Activated CD4-positive, CD25-positive, alpha-beta regulatory T cell treated with anti-CD3 and anti-CD28 coated beads, Interleukin-2, amount 50 U/mL, for 72 hours (primary cell): Measurements from ENCODE around the gene EEF1A1.
A peak's percentile ranks its signal among the peaks of the same experiment; 100 is the strongest.
"Not testable (repeated sequence)": the region's sequence is repeated elsewhere in the genome, so short reads cannot be mapped to it uniquely, and the experiment has no call there.

Source experiments
- DNase-seq: peaks from one replicate; pipeline ENCODE4 v3.0.0; 2021

EEF1A1 gene

DNA sequence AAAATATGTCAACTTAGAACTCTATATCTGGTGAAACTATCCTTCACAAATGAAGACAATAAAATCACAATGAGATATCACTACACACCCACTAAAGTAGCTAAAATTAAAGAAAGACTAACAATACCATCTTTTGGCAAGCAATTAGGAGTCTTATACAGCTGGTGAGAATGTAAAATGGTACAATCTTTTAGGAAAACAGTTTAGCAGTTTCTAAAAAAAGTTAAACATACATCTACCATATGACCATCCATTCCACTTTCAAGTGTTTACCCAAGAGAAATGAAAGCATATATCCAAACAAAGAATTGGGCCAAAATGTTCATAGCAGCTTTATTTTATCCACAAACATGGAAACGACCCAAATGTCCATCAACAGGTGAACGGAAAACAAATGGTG lies 13.8 kb upstream of the EEF1A1 start:
- no peak for DNase-seq

DNA sequence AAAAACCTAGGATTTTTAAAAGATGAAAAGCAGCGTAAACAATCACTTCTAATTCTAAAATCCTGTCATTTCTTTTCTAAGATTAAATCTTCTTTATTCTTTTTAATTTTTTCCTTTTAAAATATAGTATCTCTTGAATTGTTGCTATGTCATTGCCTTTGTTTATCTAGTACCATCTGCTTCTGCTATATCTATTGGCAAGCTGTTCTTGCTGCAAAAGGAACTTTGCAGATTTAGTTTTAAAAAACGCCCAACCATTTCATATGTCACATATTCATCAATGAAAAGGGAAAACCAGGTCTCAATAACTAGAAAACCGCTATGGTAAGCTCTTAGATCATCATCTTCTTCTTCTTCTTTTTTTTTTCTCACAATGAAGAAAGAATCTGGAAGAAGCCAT lies 11.5 kb upstream of the EEF1A1 start:
- DNase-seq = no peak

DNA sequence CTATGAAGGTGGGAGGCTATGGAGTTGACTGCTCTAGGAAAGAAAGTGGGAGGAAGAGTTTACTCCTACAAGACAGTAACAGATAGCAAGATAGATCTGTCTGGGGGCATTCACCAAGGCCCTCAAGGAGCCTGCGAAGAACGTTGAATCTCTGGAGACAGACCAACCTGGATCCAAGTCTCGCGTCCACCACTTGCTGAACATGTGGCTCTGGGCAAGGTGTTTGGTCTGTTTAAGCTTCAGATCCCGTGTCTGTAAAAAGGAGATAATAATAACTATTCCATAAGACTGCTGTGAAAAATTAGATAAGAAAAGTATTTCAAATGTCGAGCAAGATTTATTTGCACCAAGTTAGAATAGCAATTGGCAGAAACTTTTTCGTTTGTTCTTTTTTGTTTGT lies 8.1 kb upstream of the EEF1A1 start:
- no peak for DNase-seq

DNA sequence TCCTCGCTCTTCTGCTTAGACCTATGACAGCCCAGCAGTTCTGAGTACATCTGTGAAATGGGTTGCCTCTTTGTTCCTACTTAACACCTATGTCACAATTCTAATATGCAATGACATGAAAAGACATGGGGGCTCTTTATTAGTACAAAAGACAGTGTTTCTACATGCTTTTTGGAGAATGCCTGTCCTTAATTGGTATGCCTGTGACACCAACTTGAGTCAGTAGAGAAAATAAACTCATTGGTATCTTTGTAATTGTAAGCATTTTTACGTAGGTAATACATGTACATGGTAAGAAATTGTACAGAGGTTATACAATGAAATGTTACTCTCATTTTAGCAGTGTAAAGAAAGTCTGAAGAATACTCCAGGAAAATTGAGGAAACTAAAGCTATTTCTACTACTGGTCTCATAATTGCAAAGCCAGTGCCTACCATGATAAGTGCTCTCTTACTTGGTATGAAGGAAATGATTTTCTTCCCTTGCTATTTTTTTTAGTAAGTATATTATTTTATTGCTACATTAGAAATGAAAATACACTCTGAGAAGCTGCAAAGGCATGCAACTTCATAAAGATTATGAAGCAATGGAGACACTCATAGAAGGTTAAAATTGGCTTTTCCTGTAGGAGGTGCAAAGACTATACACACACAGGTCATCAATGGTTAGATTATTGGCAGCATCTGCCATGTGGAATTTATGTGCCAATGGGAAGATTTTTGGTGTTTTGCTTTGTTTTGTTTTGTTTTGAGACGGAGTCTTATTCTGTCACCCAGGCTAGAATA lies 4.9 kb upstream of the EEF1A1 start:
- DNase-seq = no peak

DNA sequence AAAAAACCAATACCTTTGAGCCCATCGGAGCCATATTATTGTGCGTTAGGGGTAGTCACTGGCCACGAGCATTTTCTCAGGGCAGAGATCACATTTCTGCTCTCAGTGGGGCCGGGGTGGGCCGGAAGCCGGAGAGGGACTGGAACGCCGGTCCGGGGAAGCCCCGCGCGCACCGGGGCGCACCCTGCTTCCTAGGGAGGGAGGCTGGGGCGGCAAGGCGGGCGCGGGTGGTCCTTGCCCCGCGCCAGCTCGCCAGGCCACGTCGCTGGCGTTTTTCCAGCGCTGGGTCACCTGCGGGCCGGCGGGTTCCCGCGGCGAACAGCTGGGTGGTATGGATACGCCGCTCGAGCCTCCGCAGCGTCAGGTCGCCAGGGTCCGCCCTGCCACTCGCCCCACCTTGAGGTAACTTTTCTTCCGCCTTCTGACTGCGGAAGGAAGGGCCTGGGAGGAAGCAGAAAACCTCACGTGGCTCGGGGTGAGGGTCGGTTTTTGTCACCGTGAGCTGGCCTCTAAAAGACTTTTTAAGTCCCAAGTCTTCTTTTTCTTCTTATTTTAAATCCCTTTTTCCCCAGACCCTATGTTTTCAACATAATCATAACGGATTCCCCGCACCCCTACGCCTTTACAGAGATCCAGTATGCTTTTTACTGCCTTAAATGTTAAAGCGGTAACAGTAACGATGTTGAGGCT lies 2.7 kb upstream of the EEF1A1 start:
- DNase-seq = peak; percentile 81

DNA sequence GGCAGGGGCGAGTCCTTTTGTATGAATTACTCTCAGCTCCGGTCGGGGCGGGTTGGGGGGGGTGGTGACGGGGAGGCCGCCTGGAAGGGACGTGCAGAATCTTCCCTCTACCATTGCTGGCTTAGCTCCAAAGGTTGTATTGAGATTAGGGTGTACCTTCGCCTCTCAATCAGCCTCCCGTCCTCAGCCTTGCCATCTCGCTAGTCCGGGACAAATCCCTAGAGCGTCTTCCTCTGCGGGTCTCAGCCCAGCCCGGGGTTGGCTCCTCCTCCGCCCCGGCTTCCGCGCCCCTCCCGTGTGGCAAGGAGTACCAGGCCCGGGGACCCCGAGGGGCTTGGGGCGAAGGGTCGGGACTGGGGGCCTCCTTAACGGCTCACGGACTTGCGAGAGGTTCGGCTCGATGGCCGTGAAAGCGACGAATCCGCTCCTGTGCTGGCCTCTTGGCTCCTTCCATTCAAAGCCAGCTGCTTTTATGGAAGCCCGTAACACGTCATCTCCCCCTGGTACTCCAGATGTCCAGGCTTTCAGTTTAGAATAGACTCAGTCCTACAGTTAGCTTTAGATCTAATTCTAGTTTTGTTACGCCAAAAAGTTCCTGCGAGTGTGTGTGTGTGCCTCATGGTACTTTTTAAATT lies 636 bp upstream of the EEF1A1 start:
- no peak for DNase-seq

DNA sequence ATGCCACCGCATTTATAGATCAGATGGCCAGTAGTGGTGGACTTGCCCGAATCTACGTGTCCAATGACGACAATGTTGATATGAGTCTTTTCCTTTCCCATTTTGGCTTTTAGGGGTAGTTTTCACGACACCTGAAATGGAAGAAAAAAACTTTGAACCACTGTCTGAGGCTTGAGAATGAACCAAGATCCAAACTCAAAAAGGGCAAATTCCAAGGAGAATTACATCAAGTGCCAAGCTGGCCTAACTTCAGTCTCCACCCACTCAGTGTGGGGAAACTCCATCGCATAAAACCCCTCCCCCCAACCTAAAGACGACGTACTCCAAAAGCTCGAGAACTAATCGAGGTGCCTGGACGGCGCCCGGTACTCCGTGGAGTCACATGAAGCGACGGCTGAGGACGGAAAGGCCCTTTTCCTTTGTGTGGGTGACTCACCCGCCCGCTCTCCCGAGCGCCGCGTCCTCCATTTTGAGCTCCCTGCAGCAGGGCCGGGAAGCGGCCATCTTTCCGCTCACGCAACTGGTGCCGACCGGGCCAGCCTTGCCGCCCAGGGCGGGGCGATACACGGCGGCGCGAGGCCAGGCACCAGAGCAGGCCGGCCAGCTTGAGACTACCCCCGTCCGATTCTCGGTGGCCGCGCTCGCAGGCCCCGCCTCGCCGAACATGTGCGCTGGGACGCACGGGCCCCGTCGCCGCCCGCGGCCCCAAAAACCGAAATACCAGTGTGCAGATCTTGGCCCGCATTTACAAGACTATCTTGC lies 725 bp downstream of the EEF1A1 start:
- DNase-seq = peak; percentile 81

DNA sequence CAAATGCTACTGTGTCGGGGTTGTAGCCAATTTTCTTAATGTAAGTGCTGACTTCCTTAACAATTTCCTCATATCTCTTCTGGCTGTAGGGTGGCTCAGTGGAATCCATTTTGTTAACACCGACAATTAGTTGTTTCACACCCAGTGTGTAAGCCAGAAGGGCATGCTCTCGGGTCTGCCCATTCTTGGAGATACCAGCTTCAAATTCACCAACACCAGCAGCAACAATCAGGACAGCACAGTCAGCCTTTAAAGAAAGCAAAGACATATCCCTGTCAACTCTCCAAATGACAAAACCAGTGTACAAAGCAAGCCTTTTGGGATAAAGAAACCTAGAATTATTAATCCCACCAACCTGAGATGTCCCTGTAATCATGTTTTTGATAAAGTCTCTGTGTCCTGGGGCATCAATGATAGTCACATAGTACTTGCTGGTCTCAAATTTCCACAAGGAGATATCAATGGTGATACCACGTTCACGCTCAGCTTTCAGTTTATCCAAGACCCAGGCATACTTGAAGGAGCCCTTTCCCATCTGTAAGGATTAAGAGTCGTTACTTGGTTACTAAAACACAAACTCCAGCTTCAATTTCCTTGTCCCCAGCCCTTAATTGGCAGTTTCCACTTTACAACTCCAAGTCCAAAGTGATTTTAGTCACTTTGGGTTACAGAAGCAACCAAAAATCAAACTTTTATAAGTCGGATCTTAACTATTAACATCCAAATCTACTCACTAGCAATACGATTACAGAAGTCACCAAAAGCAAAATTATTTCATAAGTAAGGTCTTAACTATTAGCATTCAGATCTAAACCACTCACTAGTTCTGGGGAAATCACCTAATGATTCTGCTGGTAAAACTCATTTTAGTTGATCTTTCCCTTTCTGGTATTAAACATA lies 1.6 kb downstream of the EEF1A1 start:
- DNase-seq = not testable (repeated sequence)

DNA sequence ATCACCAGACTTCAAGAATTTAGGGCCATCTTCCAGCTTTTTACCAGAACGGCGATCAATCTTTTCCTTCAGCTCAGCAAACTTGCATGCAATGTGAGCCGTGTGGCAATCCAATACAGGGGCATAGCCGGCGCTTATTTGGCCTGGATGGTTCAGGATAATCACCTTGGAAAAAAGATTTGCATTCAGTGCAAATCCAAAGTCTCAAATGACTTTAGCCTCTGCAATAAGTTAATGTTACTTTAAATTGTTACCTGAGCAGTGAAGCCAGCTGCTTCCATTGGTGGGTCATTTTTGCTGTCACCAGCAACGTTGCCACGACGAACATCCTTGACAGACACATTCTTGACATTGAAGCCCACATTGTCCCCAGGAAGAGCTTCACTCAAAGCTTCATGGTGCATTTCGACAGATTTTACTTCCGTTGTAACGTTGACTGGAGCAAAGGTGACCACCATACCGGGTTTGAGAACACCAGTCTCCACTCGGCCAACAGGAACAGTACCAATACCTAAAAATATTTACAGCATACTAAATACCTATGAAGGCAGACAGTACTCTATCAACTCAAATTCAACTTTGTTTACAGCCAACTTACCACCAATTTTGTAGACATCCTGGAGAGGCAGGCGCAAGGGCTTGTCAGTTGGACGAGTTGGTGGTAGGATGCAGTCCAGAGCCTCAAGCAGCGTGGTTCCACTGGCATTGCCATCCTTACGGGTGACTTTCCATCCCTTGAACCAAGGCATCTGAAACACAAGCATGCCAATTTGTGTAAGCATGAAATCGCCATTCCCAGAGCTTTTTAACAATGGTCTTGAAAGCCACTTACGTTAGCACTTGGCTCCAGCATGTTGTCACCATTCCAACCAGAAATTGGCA lies 2.5 kb downstream of the EEF1A1 start:
- not testable (repeated sequence) for DNase-seq

DNA sequence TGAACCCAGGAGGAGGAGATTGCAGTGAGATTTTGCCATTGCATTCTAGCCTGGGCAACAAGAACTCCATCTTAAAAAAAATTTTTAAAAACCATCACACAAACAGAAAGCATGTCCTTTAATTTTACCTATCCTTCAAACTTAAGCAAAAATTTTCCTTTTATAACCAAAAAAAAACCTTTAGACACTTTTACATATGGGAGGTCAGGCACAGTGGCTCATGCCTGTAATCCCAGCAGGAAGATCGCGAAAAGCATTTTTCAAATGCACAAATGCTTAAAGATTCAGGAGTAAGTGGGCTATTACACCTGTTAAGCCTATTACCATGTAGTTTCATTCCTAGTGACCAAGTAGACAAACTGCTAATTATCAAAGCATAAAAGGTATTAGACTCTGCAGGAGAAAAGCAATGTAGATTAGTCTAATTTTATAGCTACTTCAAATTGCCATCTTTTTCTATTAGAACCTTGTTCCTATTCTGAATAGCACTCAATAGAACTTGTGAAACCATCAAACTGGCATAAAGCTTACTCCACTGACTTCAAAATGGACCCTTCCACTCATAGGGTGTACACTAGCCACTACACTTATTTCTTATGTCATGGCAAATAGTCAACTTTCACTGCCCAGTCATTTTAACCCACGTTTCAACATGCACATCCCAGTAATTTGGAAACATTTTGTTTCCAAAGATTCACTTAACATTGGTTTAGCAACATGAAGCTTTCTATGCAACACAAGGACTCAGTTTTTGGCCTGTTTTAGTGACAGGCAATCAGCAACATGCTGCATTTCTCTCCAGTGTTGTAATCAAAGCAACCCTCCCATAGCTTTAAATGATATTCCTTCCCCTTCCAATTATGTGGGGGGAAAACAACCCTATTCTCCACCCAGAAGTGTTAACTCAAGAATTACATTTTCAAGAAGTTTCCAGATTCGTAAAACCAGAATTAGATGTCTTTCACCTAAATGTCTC lies 4.0 kb downstream of the EEF1A1 start:
- DNase-seq = no peak

DNA sequence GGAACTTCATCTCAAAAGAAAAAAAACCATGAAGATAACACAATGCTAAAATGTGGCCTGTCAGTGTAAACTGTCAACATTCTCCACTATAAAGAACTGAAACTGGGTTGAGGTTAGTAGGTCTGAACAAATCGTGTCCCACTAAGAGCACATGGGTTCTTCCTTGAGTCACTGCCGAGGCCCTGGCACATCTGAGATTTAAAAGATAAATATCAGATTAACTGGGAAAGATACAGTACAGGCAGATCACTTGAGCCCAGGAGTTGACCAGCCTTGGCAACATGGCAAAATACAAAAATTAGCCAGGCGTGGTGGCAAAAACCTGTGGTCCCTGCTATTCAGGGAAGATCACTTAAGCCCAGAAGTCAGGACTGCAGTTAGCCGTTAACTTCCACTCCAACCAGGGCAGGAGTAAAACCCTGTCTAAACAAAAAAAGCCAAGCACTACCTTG lies 5.6 kb downstream of the EEF1A1 start:
- DNase-seq = no peak

DNA sequence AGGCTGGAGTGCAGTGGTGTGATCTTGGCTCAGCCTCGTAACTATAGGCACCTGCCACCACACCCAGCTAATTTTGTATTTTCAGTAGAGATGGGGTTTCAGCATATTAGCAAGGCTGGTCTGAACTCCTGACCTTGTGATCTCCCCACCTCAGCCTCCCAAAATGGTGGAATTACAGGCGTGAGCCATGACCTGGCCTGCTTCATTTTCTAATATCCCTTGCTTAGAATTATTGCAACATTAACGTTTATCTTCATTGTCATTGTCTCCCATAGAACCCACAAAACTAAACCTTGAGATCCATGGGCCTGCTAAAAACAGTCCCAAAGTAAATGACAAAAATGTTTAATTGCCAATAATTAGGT lies 6.1 kb downstream of the EEF1A1 start:
- DNase-seq = no peak

DNA sequence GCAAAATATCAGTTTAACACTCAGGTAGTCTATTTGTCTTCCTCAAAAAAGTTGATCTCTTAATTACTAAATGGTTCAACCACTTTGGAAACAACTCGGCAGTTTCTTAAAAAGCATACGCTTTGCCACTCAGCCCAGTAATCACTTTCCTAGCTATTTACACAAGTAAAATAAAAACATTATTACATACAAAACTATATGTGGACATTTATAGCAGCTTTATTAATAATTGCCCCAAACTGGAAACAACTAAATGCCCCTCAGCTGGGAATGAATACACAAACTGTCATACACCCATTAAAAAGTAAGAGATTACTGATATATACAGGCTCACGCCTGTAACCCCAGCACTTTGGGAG lies 7.4 kb downstream of the EEF1A1 start:
- no peak for DNase-seq

DNA sequence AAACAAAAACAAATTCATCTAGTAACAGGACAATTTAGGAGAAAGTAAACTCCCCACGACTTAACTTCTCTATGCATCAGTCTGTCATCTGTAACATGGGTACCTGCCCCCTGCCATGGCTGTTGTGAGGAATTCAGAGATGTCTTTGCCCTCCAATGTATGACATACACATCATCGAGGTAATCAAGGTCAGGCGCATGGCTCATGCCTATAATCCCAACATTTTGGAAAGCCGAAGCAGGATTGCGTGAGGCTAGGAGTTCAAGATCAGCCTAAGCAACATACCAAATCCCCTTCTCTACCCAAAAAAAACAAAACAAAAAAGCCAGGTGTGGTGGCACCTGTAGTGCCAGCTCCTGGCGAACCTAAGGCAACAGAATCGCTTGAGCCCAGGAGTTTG lies 9.0 kb downstream of the EEF1A1 start:
- DNase-seq = no peak

DNA sequence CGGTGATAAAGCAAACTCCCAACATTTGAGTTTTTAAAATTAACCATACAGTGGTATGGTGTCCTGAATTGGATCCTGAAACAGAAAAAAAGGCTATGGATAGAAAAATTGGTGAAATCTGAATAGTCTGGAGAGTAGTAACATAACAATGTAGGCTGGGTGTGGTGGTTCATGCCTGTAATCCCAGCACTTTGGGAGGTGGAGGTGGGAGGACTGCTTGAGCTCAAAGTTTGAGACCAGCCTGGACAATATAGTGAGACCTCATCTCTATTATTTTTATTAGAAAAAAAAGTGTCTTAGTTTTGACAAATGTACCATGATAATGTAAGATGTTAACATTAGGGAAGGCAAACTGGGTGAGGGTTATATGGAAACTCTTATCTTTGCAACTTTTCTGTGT lies 11.0 kb downstream of the EEF1A1 start:
- no peak for DNase-seq

DNA sequence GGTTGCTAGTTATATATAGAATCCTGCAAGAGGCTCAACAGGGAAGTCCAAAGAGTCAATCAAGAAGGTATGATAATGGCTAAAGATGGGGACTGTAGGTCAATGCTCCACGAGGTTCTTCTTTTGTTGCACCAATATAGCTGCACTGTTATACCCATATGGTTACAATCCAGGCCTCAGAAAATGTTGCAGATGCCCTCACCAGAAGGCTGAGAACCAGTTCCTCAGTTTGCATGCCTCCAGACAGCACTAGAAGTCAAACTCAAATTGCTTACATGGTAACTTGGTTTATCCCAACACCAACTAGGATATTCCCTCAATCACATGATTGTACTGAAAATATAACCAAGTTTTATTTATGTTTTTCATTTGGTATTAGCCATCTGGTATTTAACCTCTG lies 12.1 kb downstream of the EEF1A1 start:
- no peak for DNase-seq

DNA sequence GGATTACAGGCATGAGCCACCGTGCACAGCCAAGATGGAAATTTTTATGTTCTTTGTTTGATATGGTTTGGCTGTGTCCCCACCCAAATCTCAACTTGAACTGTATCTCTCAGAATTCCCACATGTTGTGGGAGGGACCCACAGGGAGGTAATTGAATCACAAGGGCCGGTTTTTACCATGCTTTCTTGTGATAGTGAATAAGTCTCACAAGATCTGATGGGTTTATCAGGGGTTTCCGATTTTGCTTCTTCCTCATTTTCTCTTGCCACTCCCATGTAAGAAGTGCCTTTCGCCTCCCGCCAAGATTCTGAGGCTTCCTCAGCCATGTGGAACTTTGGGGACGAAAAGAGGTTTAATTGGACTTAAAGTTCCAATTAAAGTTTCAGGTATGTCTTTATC lies 14.6 kb downstream of the EEF1A1 start:
- no peak for DNase-seq

DNA sequence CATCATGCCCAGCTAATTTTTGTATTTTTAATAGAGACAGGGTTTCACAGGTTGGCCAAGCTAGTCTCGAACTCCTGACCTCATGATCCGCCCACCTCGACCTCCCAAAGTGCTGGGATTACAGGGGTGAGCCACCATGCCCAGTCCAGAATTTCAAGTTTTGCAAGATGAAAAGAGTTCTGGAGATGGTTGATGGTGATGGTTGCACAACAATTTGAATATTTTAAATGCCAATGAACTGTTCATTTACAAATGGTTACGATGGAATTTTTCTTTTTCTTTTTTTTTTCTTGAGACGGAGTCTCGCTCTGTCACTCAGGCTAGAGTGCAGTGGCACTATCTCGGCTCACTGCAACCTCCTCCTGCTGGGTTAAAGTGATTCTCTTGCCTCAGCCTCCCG lies 15.1 kb downstream of the EEF1A1 start:
- DNase-seq = not testable (repeated sequence)

DNA sequence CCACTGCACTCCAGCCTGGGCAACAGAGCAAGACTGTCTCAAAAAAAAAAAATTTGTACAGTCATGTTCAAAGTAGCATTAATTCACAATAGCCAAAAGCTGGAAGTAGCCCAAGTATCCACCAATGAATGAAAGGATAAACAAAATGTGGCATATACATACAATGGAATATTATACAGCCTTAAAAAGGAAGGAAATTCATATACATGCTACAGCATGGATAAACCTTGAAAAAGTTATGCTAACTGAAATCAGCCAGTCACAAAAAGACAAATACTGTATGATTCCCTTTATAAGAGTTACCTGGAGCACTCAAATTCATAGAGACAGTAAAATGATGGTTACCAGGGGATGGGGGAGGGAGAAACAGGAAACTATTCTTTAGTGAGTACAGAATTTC lies 15.7 kb downstream of the EEF1A1 start:
- DNase-seq = no peak

DNA sequence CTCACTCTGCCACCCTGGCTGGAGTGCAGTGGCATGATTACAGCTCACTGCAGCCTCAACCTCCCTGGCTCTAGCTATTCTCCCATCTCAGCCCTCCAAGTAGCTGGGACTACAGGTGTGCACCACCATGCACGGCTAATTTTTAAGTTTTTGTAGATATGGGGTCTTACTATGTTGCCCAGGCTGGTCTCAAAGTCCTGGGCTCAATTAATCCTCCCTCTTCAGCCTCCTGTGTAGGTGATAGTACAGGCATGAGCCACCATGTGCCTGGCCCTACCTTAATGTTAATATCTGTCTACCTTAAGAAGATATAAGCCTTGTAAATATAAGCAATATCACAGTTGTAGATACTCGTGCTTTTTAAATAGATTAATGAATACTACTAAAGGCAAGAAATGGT lies 16.7 kb downstream of the EEF1A1 start:
- no peak for DNase-seq
